Measurements from ENCODE around the gene CACNA1F. TPM values are rescaled to one million over a fixed set of nuclear protein-coding genes. Genes with fewer than 3 reads are reported as not detected.

Gene CACNA1F
- total and polyA plus RNA-seq, 10 of the 15 experiments (the other 5 are each of a cell fraction or from before 2014, with no cell fraction given), result 0.01 to 0.32 (median 0.05) TPM; not detected in 5

DNA sequence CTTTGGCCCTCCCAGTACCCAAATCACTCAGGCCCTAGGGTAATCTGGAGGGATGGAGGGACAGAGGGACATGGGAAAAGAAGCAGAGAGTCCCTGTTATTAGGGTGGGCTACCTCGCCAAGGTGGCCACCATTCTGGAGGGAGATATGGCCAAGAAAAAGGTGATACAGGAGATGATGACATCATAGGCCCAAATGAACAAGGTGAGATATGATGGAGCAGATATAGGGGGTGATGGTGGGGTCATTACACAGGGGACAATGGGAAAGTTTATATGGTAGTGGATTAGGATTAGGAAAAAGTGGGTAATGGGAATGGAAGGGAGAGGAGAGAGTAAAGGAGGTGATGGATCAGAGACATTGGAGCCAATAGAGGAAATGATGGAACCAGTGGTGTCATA, 20.3 kb downstream of the CACNA1F start:
- BruUV-seq (replicated peaks), result no TSS peak
- TF ChIP-seq HSF1 (IDR thresholded peaks at IDR 0.05; ENCODE audit: low read depth, low read length) (no peak), POU2F2 (IDR thresholded peaks at IDR 0.05; ENCODE audit: borderline replicate concordance, low read depth, low read length) (no peak), ETV6 (conservative IDR thresholded peaks at IDR 0.05 in 1 of 2, IDR thresholded peaks at IDR 0.05 in 1 of 2; ENCODE audit: borderline replicate concordance in 1 of 2, low read depth in 1 of 2) (no peak), EP300 (IDR thresholded peaks at IDR 0.05; ENCODE audit: borderline replicate concordance in 1 of 2, control insufficient read depth in 1 of 2, low read depth in 2 of 2, low read length in 2 of 2) (no peak), PML (IDR thresholded peaks at IDR 0.05; ENCODE audit: low read length) (no peak), FOS (IDR thresholded peaks at IDR 0.05; ENCODE audit: borderline replicate concordance, extremely low read depth, insufficient read length) (no peak), RAD51 (IDR thresholded peaks at IDR 0.05) (no peak), CBX5 (IDR thresholded peaks at IDR 0.05; ENCODE audit: low read depth) (no peak), CBX3 (IDR thresholded peaks at IDR 0.05; ENCODE audit: borderline replicate concordance, low read depth) (no peak), SIX5 (IDR thresholded peaks at IDR 0.05; ENCODE audit: low read depth, low read length, severe bottlenecking) (no peak), JUND (IDR thresholded peaks at IDR 0.05; ENCODE audit: low read depth, low read length) (no peak), DPF2 (IDR thresholded peaks at IDR 0.05) (no peak), POLR2A (IDR thresholded peaks at IDR 0.05; ENCODE audit: low read depth, low read length) (no peak), YY1 (IDR thresholded peaks at IDR 0.05; ENCODE audit: low read depth, low read length) (no peak), E2F8 (IDR thresholded peaks at IDR 0.05; ENCODE audit: low read depth, partially characterized antibody) (no peak)
- TF ChIP-seq, protein P1, sequence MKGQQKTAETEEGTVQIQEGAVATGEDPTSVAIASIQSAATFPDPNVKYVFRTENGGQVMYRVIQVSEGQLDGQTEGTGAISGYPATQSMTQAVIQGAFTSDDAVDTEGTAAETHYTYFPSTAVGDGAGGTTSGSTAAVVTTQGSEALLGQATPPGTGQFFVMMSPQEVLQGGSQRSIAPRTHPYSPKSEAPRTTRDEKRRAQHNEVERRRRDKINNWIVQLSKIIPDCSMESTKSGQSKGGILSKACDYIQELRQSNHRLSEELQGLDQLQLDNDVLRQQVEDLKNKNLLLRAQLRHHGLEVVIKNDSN (IDR thresholded peaks at IDR 0.05; ENCODE audit: borderline replicate concordance, extremely low read length, insufficient read depth, low read depth, low read length), result no peak
- no peak for FAIRE-seq

More for the DNA sequence above, 20.3 kb downstream of the CACNA1F start:
- Histone ChIP-seq H3K4me3 (no peak overlapping the region), H3K4me1 (ENCODE audit: control insufficient read depth, insufficient read depth, low read length) (no peaks in the 10 kb centered on the region), H3K36me3 (ENCODE audit: control insufficient read depth in 2 of 2, insufficient read depth in 2 of 2, low read length in 1 of 2) (no peaks in the 10 kb centered on the region), H3K4me2 (ENCODE audit: control insufficient read depth, insufficient read depth) (no peak overlapping the region), H4K20me1 (ENCODE audit: control insufficient read depth, insufficient read depth) (no peaks in the 10 kb centered on the region), H3K27ac (ENCODE audit: control insufficient read depth, insufficient read depth) (no peak overlapping the region), H3K9me3 (replicated peaks; ENCODE audit: control insufficient read depth, insufficient read depth, low read length) (no peaks in the 10 kb centered on the region), H3K79me2 (ENCODE audit: control insufficient read depth, insufficient read depth, low read length) (no peaks in the 10 kb centered on the region), H3K9ac (ENCODE audit: control insufficient read depth, insufficient read depth, low read length) (no peak overlapping the region), H2AFZ (ENCODE audit: control insufficient read depth, low read depth, low read length) (no peak overlapping the region), H3K27me3 (replicated peaks in 1 of 2; ENCODE audit: control insufficient read depth in 2 of 2, insufficient read depth in 2 of 2, low read length in 1 of 2) (no peaks in the 10 kb centered on the region)
- no peak for ATAC-seq
- in situ Hi-C loops (cut with MboI) (no loop called here), intact Hi-C loops (cut with micrococcal nuclease; ENCODE audit: unreplicated experiment) (no loop called here)
- no peak for DNase-seq (ENCODE audit: low read depth, low spot score)
- SMC1A ChIA-PET (ENCODE audit: uncharacterized antibody, unreplicated experiment), result no interaction called here
- WGBS (ENCODE audit: insufficient coverage, insufficient replicate concordance, low lambda C conversion rate, missing lambda C conversion rate), result 0% methylated on average over 1 of the region's 1 CpG
- POLR2A ChIA-PET, result no interaction called here
- CTCF ChIA-PET, result no interaction called here
- RAD21 ChIA-PET (ENCODE audit: unreplicated experiment), result no interaction called here

Data from GM12878 (cell line).